C1 segment of cervical spinal cord (tissue), 14 donors: ENCODE data around the gene LRRK1.
A peak's percentile ranks its signal among the peaks of the same experiment; 100 is the strongest.

Experiments used
- DNase-seq, 14 donors: peaks; one replicate each; lab custom pipeline; 2025; lab: John Stamatoyannopoulos, UW

LRRK1 gene

DNA sequence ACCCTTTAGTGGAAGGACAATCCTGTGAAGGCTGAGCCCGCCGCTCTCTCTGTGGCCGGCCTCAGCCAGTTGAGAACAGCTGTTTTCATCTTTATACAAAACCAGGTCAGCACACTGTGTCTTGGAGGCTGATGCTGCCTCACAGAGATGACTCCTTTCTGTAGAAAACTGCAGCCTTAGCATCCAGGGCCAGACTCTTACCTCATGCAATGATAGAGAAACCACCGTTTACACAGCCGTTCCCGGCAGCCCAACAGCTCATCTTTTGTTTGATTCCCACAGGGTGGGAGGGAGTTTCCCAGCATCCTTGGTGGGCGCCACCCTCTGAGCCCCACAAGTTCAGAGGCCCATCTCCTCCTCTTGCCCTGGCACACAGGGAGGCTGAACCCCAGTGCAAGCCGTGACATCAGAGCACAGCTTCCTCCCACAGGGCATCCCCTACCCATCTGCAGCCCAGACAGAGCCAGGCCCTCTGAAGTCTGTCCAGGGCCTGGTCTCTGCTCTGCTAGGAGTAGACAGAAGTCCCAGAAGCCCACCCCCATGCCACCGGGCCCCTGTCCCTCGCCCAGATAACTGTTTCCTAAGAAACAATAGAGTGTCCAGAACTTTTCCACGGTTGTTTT is 105.0 kb downstream of the LRRK1 start:
- peak in 2 of 14 donors; percentile 33 to 83 for DNase-seq

DNA sequence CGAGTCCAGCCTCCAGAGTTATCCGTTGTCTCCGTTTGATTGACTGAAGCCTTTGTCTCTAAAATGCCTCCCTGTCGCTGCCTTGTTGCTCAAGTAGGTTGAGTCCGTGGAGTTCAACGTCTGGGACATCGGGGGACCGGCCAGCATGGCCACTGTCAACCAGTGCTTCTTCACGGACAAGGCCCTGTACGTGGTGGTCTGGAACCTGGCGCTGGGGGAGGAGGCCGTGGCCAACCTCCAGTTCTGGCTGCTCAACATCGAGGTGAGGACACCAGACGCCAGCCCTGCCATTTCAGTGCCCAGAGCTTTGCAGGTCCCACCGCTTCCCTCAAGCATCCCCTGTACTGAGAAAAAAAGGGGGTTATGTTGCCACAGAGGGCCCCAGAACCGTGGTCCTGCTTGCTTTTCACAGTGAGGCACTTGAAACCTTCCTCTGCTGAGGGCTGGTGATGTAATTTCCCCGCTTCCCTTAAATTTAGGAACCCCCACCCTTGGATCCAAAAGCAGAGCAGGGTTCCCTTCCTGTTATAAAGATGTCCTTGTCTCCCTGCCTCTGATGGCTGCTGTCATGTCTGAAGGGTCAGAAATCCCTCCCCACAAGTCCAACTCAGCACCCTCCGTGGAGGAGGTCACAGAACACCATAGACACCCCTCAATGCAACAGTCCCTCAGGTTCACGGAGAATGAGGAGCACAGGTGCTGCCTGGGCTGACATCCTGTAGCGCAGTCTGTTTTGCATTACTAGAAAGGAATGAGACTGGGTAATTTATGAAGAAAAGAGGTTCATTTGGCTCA is 105.7 kb downstream of the LRRK1 start:
- no peak for DNase-seq

DNA sequence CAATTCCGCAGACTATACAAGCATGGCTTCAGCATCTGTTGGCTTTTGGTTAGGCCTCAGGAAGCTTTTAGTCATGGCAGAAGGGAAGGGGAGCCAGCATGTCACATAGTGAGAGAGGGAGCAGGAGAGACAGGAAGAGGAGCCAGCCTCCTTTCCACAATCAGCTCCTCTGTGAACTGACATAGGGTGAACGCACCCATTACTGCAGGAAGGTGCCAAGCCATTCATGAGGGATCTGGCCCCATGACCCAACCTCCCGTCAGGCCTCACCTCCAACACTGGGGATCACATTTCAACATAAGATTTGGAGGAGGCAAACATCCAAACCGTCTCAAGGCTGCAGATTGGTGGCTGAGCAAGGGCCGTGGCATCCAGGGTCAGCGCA is 106.3 kb downstream of the LRRK1 start:
- DNase-seq = no peak

DNA sequence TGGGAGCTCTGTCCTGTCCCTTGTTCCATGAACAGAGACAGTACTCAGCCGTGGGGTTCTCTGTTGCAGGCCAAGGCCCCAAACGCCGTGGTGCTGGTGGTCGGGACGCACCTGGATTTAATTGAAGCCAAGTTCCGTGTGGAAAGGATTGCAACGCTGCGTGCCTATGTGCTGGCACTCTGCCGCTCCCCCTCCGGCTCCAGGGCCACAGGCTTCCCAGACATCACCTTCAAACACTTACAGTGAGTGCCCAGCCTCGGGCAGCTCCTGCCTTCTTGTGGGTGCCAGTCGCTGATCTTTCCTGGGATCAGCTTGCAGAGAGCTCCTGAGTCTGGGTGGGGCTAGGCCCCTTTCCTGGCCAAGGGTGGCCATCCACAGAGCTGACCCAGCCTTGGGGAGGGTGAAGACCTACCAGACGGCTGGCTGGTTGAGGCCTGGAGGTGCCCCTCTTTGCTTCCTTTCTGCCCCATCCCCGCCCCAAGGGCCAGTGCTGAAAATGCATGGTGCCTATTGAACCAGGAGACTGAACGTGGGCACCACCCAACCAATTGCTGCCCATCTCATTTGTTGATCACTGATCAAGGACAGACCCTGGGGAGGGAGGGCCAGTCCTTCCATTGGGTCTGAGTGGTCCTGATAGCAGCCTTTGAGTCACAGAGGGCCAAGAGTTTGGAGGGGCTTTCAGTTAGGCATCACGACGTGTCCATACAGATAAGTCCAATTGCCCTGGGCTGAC is 106.9 kb downstream of the LRRK1 start:
- DNase-seq = no peak

DNA sequence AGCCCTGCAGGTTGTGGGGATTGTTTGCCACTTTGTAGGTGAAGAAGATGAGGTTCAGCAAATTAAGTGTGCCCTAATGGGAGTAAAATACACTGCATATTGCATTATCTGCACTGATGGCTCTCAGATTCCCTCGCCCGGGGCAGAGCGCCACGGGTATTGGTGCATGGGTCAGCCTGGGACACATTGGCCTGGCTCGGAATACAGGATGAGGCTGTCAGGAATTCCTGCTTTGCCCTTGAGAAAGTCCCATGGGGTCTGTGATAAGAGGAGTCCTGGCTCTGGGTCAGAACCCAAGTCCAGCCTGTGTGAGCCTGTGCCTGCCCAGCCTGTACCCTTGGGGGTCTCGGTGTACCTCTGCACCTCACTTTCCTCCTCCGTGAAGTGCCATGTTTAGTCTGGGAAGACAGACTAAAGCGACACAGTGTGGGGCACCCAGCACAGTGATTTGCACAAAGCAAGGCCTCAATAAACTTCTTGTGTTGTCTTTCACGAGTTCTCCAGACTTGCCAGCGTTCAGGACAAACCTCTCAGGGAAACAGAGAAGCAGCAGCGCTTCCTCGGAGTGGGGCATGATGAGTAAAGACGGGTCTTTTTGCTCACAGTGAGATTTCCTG is 107.6 kb downstream of the LRRK1 start:
- DNase-seq = no peak

DNA sequence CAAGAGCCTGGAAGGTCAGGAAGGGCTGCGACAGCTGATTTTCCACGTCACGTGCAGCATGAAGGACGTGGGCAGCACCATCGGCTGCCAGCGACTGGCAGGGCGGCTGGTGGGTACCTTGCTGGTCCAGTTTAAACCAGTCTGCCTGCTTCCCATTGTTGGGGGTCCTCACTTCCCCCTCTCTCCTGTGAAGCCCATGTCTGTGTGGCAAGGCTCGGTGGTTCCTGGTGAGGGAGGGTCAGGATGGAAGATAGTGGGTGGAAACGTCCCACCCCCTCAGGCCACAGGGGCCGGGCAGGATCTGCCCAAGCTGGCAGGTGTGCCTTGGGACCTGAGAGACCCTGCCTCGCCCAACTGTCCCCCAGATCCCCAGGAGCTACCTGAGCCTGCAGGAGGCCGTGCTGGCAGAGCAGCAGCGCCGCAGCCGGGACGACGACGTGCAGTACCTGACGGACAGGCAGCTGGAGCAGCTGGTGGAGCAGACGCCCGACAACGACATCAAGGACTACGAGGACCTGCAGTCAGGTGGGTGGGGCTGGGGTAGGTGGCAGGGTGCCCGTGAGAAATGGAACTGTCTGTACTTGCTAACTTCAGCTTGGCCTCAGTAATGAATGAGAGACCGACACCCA is 108.2 kb downstream of the LRRK1 start:
- no peak for DNase-seq

DNA sequence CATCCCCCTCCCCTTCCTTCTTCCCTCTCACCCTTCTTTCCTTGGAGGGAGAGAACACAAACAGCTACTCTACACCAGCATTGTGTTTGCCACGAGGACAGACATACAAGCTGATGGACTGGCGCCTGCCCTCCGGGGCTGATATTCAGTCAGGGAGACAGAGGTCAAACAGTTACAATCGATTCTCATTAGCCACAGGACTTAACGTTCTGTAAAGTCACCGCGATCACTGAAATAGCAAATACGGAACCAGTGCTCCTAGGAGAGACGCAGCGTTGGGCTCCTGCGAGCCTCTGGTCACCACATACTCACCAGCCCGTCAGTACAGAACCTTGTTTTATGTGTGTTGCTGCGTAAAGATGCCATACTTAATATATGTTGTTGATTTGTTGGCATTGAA is 108.8 kb downstream of the LRRK1 start:
- no peak for DNase-seq

DNA sequence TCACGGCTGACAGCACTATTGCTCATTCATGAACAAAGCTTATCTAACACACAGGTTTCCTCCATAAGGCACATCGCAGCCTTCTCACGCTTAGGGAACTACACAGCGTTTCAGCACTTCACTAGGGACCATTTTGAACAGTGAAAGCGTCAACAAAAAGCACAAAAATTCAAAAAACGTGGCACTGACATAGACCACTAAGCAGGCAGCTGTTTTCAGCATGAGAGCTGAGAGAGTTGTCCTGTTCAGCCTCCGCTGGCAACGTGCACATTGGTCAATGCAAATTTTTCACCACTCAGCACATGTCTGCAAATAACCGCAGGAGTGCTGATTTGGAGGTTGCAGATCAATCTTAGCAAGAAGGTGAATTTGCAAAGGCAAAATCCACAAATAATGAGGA is 109.2 kb downstream of the LRRK1 start:
- DNase-seq = no peak

DNA sequence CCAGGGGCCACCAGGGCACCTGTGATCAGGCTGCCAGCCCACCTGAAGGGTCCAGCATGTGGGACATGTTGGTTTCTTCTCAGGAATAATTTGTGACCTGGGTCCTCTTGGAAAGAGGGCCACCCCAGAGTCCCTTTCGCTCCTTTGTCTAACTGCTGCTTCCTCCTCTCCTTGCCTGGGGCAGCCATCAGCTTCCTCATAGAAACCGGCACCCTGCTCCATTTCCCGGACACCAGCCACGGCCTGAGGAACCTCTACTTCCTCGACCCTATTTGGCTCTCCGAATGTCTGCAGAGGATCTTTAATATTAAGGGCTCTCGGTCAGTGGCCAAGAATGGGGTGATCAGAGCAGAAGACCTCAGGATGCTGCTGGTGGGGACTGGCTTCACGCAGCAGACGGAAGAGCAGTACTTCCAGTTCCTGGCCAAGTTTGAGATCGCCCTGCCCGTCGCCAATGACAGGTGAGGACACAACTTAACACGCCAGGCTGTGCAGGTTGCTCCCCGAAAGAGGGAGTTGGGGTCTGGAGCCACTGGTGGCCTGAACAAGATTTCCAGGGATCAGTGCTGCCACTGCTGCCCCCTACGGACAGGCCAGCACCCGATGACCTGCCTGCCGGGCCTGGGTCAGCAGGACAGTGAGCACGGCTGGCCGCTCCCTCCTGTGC is 109.7 kb downstream of the LRRK1 start:
- no peak for DNase-seq

DNA sequence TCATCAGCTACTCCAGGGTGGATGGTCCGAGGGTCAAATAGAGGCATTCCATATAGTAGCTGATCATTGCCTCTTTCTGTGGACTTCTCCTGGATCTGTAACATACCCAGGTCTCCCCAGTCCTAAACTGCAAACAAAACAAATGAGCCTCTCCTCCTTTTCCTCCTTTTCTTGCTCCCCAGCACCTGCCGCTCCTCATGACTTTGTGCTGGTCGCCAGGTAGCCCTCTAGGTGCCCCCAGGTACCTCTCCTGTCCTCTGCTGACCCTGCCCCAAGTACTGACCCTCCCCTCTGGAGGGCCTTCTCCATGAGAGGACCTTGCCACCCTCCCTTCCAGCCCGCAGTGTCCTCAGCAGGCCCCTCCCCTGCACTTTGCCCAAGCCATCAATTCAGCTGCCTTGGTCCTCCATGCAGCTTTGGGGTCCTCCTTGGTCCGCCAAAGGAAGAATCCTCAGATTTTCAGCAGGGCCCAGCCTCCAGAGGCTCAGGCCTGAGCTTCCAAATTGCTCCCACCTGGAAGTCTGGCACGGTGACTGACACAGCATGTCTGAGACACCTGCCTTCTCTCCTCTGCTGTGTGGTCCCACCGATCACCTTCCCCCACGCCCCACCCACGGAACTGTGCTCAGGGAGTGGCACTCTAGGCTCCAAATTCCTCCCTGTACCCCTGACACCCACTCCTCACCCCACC is 111.0 kb downstream of the LRRK1 start:
- no peak for DNase-seq

DNA sequence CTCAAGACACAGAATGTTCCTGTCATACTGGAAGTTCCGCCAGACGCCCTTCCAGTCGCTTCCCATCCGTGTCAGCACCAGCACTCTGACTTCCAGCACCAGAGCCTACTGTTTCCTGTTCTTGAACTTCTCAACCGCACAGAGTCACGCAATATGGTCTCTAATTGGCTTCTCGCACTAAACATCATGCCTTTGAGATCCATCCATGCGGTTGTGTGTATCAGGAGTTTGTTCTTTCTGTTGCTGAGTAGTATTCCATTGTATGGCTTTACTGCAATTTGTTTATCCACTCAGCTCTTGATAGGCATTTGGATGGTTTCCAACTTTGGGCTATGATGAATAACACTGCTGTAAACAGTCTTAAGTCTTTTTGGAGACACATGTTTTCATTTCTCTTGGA is 112.1 kb downstream of the LRRK1 start:
- no peak for DNase-seq

DNA sequence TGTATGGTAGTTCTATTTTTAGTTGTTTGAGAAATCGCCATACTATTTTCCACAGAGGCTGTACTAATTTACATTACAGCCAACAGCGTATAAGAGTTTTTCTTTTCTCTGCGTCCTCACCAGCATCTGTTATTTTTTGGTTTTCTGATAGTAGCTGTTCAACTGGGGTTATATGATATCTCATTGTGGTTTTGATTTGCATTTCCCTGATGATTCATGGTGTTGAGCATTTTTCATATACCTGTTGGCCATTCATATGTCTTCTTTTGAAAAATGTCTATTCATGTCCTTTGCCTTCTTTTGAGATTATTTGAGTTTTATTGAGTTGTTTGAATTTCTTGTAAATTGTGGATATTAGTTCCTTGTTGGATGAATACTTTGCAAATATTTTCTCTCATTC is 114.6 kb downstream of the LRRK1 start:
- DNase-seq = no peak

DNA sequence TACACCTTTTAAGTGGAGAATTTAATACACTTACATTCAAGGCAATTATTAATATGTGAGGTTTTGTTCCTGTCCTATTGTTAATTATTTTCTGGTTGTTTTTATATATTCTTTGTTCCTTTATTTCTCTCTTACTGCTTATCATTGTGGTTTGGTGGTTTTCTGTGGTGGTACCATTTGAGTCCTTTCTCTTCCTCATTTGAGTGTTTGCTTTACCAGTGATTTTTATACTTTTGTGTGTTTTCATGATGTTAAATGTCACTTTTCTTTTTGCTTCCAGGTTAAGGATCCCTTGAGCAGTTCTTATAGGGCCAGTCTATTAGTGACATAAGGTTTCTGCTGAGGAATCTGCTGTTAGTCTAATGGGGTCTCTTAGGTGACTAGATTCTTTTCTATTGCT is 116.5 kb downstream of the LRRK1 start:
- no peak for DNase-seq

DNA sequence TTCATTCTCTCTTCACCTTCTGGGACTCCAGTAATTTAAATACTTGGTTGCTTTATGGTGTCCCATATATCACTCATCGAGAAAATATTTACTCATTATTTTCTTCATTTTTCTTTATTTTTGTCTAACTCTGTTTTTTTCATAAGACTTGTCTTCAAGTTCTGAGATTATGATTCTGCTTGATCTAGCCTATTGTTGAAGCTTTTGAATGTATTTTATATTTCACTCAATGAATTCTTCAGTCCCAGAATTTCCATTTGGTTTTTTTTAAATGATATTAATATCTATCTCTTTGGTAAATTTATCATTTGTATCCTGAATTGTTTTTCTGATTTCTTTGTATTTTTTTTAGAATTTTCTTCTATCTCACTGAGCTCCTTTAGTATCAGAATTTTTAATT is 117.0 kb downstream of the LRRK1 start:
- DNase-seq = no peak

DNA sequence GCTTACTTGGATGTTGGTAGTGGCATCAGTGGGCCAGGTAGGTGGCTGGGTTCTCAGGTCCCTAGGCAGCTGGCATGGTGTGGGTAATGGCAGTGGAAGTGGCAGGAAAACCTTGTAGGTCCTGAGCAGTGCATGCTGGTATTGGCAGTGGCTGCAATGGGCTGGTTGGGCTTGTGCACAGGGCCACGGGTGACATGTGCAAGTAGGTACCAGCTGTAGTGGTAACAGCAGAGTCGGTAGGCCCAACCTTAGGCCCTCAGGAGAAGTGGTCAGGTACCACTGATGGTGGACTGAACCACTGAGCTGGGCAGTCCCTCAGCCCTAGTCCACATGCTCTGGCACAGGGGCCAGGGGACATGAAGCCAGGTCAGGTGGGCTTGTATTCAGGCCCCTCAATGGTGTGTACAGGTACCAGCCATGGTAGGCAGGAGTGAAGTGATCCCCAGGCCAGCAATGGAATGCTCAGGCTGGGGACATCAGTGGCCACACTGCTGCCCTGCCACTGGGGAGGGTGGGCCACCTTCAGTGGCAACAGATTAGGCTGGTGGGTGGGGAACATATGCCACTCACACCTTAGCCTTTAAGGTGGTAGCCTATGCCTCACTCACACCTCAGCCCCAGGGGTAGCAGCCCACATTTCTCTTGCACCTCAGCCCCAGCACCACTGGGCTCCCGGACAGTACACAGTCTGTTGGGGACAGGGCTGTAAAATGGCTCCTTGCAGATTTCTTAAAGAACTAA is 118.1 kb downstream of the LRRK1 start:
- no peak for DNase-seq

DNA sequence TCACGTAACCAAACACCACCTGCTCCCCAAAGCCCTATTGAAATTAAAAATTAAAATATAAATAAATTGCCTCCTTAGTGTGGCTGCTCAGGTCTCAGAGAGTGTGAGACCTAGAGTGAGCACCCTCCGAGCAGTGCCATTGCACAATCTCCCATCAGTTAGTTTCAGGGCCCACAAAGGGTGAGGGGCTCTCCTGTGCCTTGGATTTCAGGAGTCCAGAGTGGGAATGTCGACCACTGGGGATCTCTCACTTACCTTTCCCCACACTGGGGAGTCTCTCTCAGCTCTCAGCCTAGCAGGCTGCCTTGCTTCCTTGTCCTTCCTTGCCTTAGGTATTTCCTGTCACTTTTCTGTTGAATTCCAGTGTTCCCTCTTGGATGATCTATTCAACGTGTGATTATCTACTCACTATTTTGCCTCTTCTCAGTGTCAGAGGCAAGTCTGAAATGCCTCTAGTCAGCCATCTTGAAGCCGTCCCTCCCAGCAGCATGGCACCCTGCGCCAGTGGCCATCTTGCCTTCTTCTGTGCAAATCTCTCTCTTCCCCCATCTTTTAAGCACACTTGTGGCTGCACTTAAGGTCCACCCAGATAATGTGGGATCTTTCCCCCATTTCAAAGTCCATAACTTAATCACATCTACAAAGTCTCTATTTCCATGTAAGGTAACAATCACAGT is 119.3 kb downstream of the LRRK1 start:
- no peak for DNase-seq

DNA sequence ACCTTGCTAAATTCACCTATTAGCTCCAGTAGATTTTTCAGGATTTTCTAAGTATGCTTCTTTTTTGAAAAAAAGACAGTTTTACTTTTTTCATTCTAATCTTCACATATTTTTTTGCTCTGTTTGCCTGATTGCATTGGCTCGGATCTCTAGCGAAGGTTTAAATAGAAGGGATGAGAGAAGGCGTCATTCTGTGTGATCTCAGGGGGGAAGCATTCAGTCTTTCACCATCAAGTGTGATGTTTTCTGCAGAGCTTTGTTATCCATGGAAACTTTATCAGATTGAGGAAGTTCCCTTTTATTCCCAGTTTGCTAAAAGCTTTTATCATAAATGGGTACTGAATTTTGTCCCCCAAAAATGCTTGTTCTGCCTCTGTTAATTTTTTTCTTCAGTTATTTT is 120.3 kb downstream of the LRRK1 start:
- DNase-seq = no peak

DNA sequence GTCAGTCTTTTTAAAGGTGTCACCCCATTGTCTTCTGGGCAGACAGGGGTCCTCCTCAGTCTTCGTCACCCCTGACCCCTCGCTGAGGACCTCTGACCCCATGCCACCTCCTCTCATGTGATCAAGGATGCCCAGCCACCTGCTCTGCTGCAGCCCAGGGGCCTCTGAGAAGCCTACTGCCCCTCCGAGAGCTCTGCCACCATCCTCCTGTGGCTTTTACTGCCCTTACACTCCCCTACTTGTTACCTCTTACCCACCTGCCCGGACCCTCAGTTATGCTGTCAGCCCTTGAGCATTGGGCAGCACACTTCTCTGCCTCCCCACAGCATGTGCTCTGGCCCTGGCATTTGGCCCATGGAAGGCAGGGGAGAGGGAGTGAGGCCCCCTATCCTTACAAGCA is 123.2 kb downstream of the LRRK1 start:
- DNase-seq = no peak

DNA sequence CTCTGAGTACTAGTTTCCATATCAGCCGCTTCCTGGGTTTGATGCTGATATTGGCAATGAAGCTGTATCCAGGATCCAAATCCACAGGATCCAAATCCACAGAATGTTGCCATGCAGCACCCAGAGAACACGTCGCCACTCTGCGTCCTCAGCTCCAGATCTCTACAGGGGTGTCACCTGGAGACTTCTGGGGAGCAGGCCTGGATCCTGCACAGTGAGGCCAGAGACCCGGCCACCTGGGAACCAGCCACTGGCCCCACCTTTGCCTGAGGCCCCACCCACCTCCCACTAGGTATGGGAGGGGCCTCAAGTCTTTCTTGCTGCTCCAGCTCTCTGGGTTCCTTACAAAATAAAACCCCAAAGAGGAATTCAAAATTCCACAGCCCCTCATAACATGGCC is 123.9 kb downstream of the LRRK1 start:
- DNase-seq = no peak
